H1 (cell line): ENCODE measurements around the gene SOBP. TPM values are rescaled to one million over a fixed set of nuclear protein-coding genes. Genes with fewer than 3 reads are reported as not detected.

Source experiments
- BACH1 ChIP-seq: IDR thresholded peaks from 2 replicates; pipeline ENCODE4 v1.6.1; 2012; ENCODE audit warnings: low read length, improper control_type of control experiment
- CREB1 ChIP-seq: IDR thresholded peaks from 2 replicates; pipeline ENCODE4 v1.6.1; 2012; ENCODE audit warnings: inconsistent platforms
- E2F6 ChIP-seq: IDR thresholded peaks from 2 replicates; pipeline ENCODE4 v1.6.1; 2012; ENCODE audit warnings: inconsistent platforms
- GABPA ChIP-seq: IDR thresholded peaks from 2 replicates; pipeline ENCODE4 v1.6.1; 2011; ENCODE audit warnings: mild to moderate bottlenecking, low read length, moderate library complexity, borderline replicate concordance; ENCODE audit not compliant: insufficient read depth
- MAFK ChIP-seq: IDR thresholded peaks from 2 replicates; pipeline ENCODE4 v1.6.1; 2012; ENCODE audit warnings: low read depth, mild to moderate bottlenecking, improper control_type of control experiment, low read length
- SIX5 ChIP-seq: IDR thresholded peaks from 2 replicates; pipeline ENCODE4 v1.6.1; 2011; ENCODE audit warnings: mild to moderate bottlenecking, low read depth, low read length
- TCF12 ChIP-seq: IDR thresholded peaks from 2 replicates; pipeline ENCODE4 v1.6.1; 2011; ENCODE audit warnings: low read depth, mild to moderate bottlenecking, low read length
- YY1 ChIP-seq: IDR thresholded peaks from 2 replicates; pipeline ENCODE4 v1.6.1; 2011; ENCODE audit warnings: low read depth, mild to moderate bottlenecking, low read length
- polyA plus RNA-seq, 7 experiments: library from polyadenylated mRNA; depleted of rRNA in 3 of 7; stranded (reverse) in 5 of 7; unstranded in 2 of 7; fragments of >200 nt in 5 of 7; fragments of 200-250 nt in 2 of 7; gene quantifications; 1 replicate in 5 of 7; 2 replicates in 1 of 7; 4 replicates in 1 of 7; pipeline versions ENCODE4 v1.2.1 to v1.2.3, GENCODE V29; 2011 to 2013; ENCODE audit warnings: missing spikeins in 2 of 7, mixed read lengths in 2 of 7
- total RNA-seq: library from RNA; stranded (reverse); fragmentation: NEBNext Ultra II Directional; extraction: Animal tissue kit (Norgen Biotek cat#: 25700); gene quantifications from 2 replicates; pipeline ENCODE4 v1.2.1, GENCODE V29; 2021
- TF ChIP-seq, protein P1 (sequence below): fragments of 300-600 bp; sonication (generic); IDR thresholded peaks from 2 replicates; pipeline ENCODE4 v1.7.1; 2012; ENCODE audit warnings: low read length, moderate library complexity, mild to moderate bottlenecking, inconsistent platforms; ENCODE audit not compliant: insufficient replicate concordance

The SOBP gene
- total and polyA plus RNA-seq, 2 of the 8 experiments (the other 6 are each of a cell fraction or from before 2014, with no cell fraction given): 0.45 to 6.2 TPM

DNA sequence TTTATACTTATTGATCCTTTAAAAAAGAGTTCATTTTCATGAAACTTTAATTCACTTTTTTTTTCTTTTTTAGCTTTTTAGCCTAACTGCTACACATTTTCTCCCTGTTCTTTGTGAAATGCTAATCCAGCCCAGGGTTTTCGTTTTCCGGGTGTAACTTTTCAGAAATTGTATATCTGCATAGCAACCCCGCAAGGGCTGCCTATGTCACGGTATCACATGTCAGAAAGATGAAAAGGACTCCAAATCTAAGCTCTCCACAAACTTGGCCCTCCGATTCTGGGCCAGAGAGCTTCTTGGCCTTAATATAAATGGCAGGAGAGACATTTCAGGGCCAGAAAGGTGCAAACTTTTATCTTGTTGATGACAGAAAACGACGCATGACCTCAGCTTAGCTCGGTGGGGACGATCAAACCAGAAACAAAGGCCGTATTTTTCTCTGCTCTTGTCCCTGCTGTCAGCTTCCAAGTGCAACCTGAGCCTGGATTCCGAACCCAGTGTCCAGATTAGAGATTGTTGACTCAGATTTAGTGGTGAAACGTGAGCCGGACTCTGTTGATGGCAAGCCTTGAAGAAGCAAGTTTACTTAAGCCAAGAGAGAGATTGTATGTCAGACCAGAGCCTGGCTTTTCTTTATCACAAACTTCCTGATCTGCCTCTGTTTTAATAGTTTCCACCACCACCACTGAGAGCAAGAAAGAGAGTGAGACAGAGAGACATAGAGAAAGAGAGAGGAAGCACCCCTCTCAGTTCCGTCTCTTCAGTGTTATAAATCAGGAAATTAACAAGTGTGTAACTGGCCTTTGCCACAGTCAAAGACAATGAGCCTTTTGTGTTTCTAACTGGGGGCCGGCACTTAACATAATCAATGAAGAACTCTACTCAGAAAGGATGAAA is 176.4 kb downstream of the SOBP start (continued):
- TF ChIP-seq, protein P1, sequence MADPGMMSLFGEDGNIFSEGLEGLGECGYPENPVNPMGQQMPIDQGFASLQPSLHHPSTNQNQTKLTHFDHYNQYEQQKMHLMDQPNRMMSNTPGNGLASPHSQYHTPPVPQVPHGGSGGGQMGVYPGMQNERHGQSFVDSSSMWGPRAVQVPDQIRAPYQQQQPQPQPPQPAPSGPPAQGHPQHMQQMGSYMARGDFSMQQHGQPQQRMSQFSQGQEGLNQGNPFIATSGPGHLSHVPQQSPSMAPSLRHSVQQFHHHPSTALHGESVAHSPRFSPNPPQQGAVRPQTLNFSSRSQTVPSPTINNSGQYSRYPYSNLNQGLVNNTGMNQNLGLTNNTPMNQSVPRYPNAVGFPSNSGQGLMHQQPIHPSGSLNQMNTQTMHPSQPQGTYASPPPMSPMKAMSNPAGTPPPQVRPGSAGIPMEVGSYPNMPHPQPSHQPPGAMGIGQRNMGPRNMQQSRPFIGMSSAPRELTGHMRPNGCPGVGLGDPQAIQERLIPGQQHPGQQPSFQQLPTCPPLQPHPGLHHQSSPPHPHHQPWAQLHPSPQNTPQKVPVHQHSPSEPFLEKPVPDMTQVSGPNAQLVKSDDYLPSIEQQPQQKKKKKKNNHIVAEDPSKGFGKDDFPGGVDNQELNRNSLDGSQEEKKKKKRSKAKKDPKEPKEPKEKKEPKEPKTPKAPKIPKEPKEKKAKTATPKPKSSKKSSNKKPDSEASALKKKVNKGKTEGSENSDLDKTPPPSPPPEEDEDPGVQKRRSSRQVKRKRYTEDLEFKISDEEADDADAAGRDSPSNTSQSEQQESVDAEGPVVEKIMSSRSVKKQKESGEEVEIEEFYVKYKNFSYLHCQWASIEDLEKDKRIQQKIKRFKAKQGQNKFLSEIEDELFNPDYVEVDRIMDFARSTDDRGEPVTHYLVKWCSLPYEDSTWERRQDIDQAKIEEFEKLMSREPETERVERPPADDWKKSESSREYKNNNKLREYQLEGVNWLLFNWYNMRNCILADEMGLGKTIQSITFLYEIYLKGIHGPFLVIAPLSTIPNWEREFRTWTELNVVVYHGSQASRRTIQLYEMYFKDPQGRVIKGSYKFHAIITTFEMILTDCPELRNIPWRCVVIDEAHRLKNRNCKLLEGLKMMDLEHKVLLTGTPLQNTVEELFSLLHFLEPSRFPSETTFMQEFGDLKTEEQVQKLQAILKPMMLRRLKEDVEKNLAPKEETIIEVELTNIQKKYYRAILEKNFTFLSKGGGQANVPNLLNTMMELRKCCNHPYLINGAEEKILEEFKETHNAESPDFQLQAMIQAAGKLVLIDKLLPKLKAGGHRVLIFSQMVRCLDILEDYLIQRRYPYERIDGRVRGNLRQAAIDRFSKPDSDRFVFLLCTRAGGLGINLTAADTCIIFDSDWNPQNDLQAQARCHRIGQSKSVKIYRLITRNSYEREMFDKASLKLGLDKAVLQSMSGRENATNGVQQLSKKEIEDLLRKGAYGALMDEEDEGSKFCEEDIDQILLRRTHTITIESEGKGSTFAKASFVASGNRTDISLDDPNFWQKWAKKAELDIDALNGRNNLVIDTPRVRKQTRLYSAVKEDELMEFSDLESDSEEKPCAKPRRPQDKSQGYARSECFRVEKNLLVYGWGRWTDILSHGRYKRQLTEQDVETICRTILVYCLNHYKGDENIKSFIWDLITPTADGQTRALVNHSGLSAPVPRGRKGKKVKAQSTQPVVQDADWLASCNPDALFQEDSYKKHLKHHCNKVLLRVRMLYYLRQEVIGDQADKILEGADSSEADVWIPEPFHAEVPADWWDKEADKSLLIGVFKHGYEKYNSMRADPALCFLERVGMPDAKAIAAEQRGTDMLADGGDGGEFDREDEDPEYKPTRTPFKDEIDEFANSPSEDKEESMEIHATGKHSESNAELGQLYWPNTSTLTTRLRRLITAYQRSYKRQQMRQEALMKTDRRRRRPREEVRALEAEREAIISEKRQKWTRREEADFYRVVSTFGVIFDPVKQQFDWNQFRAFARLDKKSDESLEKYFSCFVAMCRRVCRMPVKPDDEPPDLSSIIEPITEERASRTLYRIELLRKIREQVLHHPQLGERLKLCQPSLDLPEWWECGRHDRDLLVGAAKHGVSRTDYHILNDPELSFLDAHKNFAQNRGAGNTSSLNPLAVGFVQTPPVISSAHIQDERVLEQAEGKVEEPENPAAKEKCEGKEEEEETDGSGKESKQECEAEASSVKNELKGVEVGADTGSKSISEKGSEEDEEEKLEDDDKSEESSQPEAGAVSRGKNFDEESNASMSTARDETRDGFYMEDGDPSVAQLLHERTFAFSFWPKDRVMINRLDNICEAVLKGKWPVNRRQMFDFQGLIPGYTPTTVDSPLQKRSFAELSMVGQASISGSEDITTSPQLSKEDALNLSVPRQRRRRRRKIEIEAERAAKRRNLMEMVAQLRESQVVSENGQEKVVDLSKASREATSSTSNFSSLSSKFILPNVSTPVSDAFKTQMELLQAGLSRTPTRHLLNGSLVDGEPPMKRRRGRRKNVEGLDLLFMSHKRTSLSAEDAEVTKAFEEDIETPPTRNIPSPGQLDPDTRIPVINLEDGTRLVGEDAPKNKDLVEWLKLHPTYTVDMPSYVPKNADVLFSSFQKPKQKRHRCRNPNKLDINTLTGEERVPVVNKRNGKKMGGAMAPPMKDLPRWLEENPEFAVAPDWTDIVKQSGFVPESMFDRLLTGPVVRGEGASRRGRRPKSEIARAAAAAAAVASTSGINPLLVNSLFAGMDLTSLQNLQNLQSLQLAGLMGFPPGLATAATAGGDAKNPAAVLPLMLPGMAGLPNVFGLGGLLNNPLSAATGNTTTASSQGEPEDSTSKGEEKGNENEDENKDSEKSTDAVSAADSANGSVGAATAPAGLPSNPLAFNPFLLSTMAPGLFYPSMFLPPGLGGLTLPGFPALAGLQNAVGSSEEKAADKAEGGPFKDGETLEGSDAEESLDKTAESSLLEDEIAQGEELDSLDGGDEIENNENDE: no peak
- TF ChIP-seq YY1 (no peak), SIX5 (no peak), MAFK (no peak), TCF12 (no peak), E2F6 (no peak), GABPA (no peak), BACH1 (no peak), CREB1 (no peak)
